ENCODE results near the gene MYO1B. TPM values are rescaled to one million over a fixed set of nuclear protein-coding genes. Genes with fewer than 3 reads are reported as not detected.

Gene MYO1B
- total RNA-seq, 1 experiment from 2014 or later = 37.8 TPM

DNA sequence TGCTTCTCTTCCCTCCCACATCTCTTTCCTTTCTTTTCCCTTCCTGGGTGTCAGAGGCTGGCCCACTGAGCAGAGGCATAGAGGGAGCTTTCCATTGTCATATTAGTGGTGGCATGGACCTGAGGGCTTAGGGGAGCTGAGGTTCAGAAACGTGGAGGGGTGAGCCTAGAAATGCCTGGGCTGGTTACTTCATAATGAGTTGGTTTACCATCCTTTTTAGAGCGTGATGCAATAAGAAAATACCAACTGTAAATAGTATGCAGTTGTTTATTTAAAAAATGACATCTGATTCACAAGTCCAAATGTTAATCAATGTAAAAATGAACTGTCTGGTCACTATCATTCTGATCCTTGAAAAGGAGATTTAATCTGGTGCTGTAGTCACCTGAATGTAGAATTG is 46.3 kb downstream of the MYO1B start:
- TF ChIP-seq, protein P1, sequence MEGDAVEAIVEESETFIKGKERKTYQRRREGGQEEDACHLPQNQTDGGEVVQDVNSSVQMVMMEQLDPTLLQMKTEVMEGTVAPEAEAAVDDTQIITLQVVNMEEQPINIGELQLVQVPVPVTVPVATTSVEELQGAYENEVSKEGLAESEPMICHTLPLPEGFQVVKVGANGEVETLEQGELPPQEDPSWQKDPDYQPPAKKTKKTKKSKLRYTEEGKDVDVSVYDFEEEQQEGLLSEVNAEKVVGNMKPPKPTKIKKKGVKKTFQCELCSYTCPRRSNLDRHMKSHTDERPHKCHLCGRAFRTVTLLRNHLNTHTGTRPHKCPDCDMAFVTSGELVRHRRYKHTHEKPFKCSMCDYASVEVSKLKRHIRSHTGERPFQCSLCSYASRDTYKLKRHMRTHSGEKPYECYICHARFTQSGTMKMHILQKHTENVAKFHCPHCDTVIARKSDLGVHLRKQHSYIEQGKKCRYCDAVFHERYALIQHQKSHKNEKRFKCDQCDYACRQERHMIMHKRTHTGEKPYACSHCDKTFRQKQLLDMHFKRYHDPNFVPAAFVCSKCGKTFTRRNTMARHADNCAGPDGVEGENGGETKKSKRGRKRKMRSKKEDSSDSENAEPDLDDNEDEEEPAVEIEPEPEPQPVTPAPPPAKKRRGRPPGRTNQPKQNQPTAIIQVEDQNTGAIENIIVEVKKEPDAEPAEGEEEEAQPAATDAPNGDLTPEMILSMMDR (conservative IDR thresholded peaks at IDR 0.05; ENCODE audit: low read depth, low read length) = no peak
- TF ChIP-seq EZH2 (IDR thresholded peaks at IDR 0.05; ENCODE audit: borderline replicate concordance, low read depth, low read length, poor library complexity, severe bottlenecking) = no peak
- H3K36me3 ChIP-seq (ENCODE audit: insufficient read depth, low read length, poor library complexity, severe bottlenecking) = no peaks in the 10 kb centered on the region
- ChIA-PET CTCF (no interaction called here), POLR2A (ENCODE audit: low non-redundant PET) (no interaction called here)
- no peak overlapping the region for H3K4me3 ChIP-seq (ENCODE audit: low read depth, low read length, poor library complexity, severe bottlenecking)
- no peak overlapping the region for H3K27ac ChIP-seq (ENCODE audit: low read depth, low read length, poor library complexity, severe bottlenecking)
- H3K27me3 ChIP-seq (replicated peaks; ENCODE audit: insufficient read depth, low read depth, low read length, poor library complexity) = no peaks in the 10 kb centered on the region
- H3K9me3 ChIP-seq (ENCODE audit: low read depth, low read length, poor library complexity, severe bottlenecking) = no peaks in the 10 kb centered on the region
- intact Hi-C loops (cut with micrococcal nuclease; ENCODE audit: unreplicated experiment) = no loop called here
- DNase-seq (ENCODE audit: low spot score) = no peak
- BruUV-seq (replicated peaks) = no TSS peak
- H3K4me1 ChIP-seq (ENCODE audit: insufficient read depth, low read length, poor library complexity, severe bottlenecking) = no peaks in the 10 kb centered on the region

DNA sequence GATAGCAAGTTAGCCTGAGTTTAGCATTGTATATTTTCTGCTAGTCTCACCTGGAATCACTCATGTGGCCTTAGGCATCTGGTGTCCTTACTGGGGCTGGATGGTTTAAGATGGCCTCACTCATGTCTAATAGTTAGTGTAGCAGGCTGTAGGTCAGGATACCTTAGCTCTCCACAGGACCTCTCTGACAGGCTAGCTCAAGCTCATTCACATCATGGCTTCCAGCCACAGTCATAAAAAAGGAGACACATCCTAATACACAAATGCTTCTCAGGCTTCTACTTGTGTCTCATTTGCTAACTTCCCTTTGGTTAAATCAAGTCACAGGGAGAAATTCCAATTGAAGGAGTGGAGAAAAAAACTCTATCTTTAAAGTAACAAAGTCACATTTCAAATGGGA is 47.7 kb downstream of the MYO1B start:
- BruUV-seq (replicated peaks) = no TSS peak
- Histone ChIP-seq H3K36me3 (ENCODE audit: insufficient read depth, low read length, poor library complexity, severe bottlenecking) (no peaks in the 10 kb centered on the region), H3K4me1 (ENCODE audit: insufficient read depth, low read length, poor library complexity, severe bottlenecking) (no peaks in the 10 kb centered on the region), H3K27ac (ENCODE audit: low read depth, low read length, poor library complexity, severe bottlenecking) (no peak overlapping the region), H3K9me3 (ENCODE audit: low read depth, low read length, poor library complexity, severe bottlenecking) (no peaks in the 10 kb centered on the region), H3K27me3 (replicated peaks; ENCODE audit: insufficient read depth, low read depth, low read length, poor library complexity) (no peaks in the 10 kb centered on the region), H3K4me3 (ENCODE audit: low read depth, low read length, poor library complexity, severe bottlenecking) (no peak overlapping the region)
- ChIA-PET CTCF (no interaction called here), POLR2A (ENCODE audit: low non-redundant PET) (no interaction called here)
- TF ChIP-seq, protein P1 (conservative IDR thresholded peaks at IDR 0.05; ENCODE audit: low read depth, low read length) = no peak
- no peak for TF ChIP-seq EZH2 (IDR thresholded peaks at IDR 0.05; ENCODE audit: borderline replicate concordance, low read depth, low read length, poor library complexity, severe bottlenecking)
- intact Hi-C loops (cut with micrococcal nuclease; ENCODE audit: unreplicated experiment) = no loop called here
- no peak for DNase-seq (ENCODE audit: low spot score)

DNA sequence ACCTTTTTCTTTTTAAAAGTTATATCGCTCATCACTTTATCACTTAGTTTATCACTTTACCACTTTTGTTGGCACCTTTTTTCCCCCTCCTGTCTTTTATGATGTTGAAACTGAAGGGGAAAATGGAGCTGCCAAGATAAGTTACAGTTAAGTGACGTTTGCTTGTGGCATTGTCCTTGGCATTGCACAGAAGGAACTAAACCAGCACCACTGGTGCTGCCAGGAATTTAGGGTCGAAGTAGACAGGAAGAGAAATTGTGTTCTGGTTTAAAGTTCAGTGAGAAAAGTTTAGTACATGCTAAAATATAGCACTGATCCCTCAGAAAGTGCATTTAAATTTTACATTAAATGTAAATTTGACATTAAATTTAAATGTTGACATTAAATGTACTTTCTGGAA is 49.9 kb downstream of the MYO1B start:
- H3K4me1 ChIP-seq (ENCODE audit: insufficient read depth, low read length, poor library complexity, severe bottlenecking) = no peaks in the 10 kb centered on the region
- H3K27ac ChIP-seq (ENCODE audit: low read depth, low read length, poor library complexity, severe bottlenecking) = no peak overlapping the region
- TF ChIP-seq EZH2 (IDR thresholded peaks at IDR 0.05; ENCODE audit: borderline replicate concordance, low read depth, low read length, poor library complexity, severe bottlenecking) = no peak
- TF ChIP-seq, protein P1 (conservative IDR thresholded peaks at IDR 0.05; ENCODE audit: low read depth, low read length) = no peak
- no peak overlapping the region for H3K4me3 ChIP-seq (ENCODE audit: low read depth, low read length, poor library complexity, severe bottlenecking)
- CTCF ChIA-PET = no interaction called here
- H3K27me3 ChIP-seq (replicated peaks; ENCODE audit: insufficient read depth, low read depth, low read length, poor library complexity) = no peaks in the 10 kb centered on the region
- POLR2A ChIA-PET (ENCODE audit: low non-redundant PET) = no interaction called here
- H3K36me3 ChIP-seq (ENCODE audit: insufficient read depth, low read length, poor library complexity, severe bottlenecking) = no peaks in the 10 kb centered on the region
- no peak for DNase-seq (ENCODE audit: low spot score)
- intact Hi-C loops (cut with micrococcal nuclease; ENCODE audit: unreplicated experiment) = no loop called here
- H3K9me3 ChIP-seq (ENCODE audit: low read depth, low read length, poor library complexity, severe bottlenecking) = no peaks in the 10 kb centered on the region
- no TSS peak for BruUV-seq (replicated peaks)

All from A673 (cell line).